Neural progenitor cell (in vitro differentiated cells): Measurements from ENCODE around the gene KDM3A.

Experiments used
- CTCF ChIP-seq: fragments of 200-600 bp; sonication (generic); IDR thresholded peaks from 2 replicates; pipeline ENCODE4 v1.5.1; 2017; ENCODE audit warnings: antibody characterized with exemption, mild to moderate bottlenecking
- EZH2phosphoT487 ChIP-seq: fragments of 200-600 bp; sonication (generic); IDR thresholded peaks from 2 replicates; pipeline ENCODE4 v1.6.1; 2017; ENCODE audit warnings: antibody characterized with exemption

GRCh38 chr2:86464652-86465051 lies 23.5 kb downstream of the KDM3A start:
- TF ChIP-seq EZH2phosphoT487 (no peak), CTCF (no peak)
